ENCODE data around the gene TLE6.

TLE6 gene

DNA sequence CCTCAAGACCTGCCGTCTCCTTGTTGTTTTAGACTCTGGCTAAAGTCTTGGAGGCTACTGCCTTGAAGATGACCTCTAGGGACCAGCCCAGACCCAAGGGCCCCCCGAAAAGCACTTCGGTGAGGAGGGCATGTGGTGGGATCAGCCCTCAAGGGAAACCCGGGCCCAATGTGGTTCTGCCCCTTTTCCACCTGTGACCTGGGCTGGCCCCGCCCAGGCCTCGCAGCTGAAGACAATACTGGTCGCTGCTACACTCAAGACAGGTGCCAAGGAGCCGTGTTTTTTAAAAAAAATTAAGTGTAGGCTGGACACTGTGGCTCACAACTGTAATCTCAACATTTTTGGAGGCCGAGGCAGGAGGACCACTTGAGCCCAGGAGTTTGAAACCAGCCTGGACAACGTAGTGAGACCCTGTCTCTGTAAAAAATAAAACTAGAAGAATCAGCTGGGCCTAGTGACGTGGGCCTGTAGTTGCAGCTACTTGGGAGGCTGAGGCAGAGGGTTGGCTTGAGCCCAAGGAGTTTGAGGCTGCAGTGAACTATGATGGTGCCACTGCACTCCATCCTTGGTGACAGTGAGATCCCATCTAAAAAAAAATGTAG is 903 bp downstream of the TLE6 start:
- peak overlapping the region; percentile 78 for H3K27ac ChIP-seq
- TF ChIP-seq, protein P1, sequence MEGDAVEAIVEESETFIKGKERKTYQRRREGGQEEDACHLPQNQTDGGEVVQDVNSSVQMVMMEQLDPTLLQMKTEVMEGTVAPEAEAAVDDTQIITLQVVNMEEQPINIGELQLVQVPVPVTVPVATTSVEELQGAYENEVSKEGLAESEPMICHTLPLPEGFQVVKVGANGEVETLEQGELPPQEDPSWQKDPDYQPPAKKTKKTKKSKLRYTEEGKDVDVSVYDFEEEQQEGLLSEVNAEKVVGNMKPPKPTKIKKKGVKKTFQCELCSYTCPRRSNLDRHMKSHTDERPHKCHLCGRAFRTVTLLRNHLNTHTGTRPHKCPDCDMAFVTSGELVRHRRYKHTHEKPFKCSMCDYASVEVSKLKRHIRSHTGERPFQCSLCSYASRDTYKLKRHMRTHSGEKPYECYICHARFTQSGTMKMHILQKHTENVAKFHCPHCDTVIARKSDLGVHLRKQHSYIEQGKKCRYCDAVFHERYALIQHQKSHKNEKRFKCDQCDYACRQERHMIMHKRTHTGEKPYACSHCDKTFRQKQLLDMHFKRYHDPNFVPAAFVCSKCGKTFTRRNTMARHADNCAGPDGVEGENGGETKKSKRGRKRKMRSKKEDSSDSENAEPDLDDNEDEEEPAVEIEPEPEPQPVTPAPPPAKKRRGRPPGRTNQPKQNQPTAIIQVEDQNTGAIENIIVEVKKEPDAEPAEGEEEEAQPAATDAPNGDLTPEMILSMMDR (conservative IDR thresholded peaks at IDR 0.05) = no peak
- TF ChIP-seq ZFX (IDR thresholded peaks at IDR 0.05) = no peak

DNA sequence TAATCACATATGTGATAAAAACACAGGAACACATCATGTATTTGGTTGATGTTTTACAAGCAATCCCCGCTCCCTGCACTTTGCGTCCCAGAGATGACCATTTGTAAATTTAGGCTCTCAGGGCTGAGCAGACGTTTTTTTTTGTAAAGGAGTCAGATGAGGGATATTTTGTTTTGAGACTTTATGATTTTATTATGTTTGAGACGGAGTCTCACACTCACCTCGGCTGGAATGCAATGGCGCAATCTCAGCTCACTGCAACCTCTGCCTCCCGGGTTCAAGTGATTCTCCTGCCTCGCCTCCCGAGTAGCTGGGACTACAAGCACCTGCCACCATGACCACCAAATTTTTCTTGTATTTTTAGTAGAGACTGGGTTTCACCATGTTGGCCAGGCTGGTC is 1.4 kb downstream of the TLE6 start:
- no peak overlapping the region for H3K27ac ChIP-seq
- TF ChIP-seq, protein P1 (conservative IDR thresholded peaks at IDR 0.05) = no peak
- no peak for TF ChIP-seq ZFX (IDR thresholded peaks at IDR 0.05)

DNA sequence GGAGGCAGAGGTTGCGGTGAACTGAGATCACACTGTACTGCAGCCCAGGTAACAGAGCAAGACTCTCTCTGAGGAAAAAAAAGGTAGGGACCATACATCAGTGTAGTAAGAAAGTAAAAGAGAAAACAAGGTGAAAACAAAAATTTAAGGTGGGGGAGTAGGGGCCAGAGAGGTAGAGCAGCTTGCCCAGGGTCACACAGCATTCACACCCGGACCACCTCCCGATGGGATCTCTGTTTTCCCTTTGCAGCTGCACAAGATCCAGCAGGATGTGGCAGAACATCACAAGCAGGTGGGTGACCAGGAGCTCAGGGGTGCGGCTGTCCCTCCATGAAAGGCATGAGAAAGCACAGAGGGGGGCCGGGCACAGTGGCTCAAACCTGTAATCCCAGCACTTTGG is 4.5 kb downstream of the TLE6 start:
- TF ChIP-seq ZFX (IDR thresholded peaks at IDR 0.05) = no peak
- TF ChIP-seq, protein P1 (conservative IDR thresholded peaks at IDR 0.05) = no peak
- no peak overlapping the region for H3K27ac ChIP-seq

DNA sequence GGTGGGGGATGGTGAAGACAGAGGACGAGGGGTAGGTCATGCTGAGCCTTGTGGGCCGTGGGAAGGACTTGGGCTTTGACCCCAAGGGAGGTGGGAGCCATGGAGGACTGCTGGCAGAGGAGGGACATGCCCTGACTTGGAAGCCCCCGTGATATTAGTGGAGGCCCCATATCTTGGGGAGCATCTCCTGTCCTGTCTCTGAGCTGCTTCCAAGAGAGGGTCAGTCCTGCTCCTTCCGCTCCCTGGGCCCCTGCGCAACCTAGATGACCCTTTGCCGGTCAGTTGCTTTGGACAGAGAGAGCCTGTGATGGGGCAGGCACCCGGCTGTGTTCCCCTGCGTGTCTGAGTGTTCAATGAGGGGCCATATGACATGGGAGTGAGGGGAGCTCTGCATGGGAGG is 5.2 kb downstream of the TLE6 start:
- H3K27ac ChIP-seq = no peak overlapping the region
- TF ChIP-seq, protein P1 (conservative IDR thresholded peaks at IDR 0.05) = no peak
- no peak for TF ChIP-seq ZFX (IDR thresholded peaks at IDR 0.05)

DNA sequence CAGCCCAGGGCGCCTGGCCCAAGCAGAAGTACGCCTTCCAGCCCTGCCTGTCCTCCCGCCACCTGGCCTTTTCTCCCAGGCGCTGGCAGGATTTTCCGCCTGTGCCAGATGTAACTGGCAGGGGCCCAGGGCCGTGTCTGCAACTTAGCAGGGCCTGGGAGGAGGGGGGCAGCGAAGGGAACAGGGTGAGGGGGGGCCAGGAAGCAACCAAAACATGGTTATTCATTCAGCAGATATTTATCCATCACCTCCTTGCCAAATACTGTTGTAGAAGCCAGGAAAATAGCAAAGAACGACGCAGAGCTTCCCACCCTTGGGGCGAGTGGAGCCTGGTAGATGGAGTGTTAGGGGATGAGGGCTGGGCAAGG is 5.6 kb downstream of the TLE6 start:
- H3K27ac ChIP-seq = no peak overlapping the region

DNA sequence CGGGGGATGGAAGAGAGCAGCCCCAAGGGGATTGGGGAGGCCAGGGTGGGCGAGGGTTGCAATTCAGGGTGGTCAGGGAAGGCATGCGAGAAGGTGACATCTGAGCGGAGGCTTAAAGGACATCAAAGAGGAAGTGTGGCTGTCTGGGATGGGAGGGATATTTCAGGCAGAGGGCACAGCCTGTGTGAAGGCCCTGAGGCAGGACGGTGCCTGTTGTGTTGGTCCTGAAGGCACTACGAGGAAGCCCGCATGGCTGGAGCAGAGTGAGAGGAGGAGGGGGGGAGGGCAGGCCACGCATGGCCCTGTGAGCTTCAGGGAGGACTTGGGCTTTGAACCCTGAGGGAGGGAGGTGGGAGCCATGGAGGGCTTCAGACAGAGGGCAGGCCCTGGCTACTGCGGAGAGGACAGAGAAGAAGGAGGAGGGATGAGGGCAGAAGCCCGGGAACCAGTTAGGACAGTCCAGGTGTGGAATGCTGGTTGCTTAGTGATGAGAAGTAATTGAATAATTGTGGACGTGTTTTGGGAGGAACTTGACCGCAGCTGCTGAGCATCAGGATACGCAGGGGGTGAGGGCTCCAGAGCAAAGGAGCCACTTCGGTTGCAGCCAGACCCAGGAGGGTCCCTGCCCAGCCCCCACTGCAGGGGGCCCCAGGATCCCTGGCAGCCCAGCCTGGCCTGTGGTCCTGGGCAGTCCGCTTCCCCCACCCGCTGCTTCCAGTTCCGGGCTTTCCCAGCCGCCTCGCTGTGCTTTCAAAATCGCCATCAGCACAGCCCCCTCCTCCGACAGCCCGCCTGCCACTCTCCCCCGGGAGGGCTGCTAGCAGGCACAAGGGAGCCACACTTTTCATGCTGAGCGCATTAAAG is 6.2 kb downstream of the TLE6 start:
- TF ChIP-seq, protein P1 (conservative IDR thresholded peaks at IDR 0.05) = no peak
- TF ChIP-seq ZFX (IDR thresholded peaks at IDR 0.05) = no peak
- H3K27ac ChIP-seq = no peak overlapping the region

More for the DNA sequence above, 5.6 kb downstream of the TLE6 start:
- TF ChIP-seq ZFX (IDR thresholded peaks at IDR 0.05) = no peak
- TF ChIP-seq, protein P1 (conservative IDR thresholded peaks at IDR 0.05) = no peak

DNA sequence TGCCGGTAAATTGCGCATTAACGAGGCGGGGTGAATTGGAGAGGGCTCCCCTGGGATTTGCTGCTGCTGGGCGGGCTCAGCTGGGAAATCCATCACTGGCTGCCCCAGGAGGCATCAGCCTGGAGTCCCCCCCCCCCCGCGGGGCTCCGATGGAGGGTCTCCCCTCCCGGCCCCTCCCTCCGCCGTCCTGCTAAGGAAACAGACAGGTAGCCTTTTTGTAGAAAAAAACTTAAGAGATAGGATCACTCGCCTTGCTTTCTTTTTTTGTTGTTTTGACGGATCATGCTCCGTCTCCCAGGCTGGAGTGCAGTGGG is 6.8 kb downstream of the TLE6 start:
- no peak overlapping the region for H3K27ac ChIP-seq
- TF ChIP-seq, protein P1 (conservative IDR thresholded peaks at IDR 0.05) = no peak
- no peak for TF ChIP-seq ZFX (IDR thresholded peaks at IDR 0.05)
